GM19043 (cell line): ENCODE measurements around the gene MAP3K21.

Experiments used
- ATAC-seq: cut with Tn5 transposase; IDR thresholded peaks from one replicate; pipeline ENCODE4 v1.9.1; 2021; ENCODE audit warnings: low read depth; ENCODE audit not compliant: unreplicated experiment

The MAP3K21 gene

DNA sequence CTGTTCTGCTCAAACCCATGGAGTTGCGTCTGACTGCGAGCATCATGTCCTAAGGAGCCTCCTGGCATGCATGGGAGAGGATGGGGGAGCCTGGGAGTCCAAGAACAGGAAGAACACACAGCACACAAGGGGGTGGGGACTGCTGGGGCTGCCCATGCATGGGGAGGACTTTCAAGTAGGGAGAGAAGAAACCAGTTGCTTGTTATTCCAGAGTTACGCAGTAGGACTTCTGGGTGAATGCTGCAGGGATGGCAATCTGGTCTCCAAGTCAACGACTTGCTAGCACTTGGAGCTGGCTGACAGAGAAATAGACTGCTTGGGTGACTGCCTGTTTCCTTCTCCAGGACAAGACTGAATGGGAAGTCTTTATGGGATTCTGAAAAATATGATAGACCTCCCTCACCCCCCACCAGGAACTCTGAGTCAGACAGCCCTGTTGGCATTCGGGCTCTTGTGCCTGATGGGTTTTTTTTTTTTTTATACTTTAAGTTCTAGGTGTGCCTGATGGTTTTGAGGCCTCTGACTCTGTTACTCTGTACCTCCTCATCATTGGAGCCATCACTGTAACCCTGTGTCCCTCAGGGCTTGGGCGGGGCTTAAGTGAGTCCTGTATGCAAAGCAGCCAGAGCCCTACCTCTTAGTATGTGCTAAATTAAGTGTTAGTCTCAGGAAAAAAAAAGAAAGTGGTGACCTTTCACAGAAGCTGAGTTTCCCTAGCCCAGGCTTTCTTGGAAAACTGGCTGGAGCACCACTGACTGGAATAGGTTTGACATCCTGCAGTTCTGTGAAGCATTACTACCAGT, 30.3 kb downstream of the MAP3K21 start:
- no peak for ATAC-seq

DNA sequence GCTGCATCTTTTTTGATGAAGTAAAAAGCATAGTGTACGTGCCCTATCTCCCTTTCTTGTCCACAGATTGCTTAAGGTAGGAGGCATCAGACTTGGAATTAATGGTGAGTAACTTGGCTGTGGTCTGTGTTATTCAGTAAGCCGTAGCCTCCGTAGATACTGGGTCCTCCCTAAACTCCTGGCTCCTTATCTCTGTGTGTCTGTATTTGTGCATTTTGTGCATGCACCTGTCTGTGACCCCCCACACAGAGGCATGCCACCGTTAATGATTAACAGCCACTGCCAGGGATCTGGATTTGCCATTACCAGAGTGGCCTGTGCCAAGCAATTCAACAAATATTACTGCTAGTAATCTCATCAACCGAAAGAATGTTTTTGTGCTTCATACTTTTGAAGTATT, 31.9 kb downstream of the MAP3K21 start:
- no peak for ATAC-seq

DNA sequence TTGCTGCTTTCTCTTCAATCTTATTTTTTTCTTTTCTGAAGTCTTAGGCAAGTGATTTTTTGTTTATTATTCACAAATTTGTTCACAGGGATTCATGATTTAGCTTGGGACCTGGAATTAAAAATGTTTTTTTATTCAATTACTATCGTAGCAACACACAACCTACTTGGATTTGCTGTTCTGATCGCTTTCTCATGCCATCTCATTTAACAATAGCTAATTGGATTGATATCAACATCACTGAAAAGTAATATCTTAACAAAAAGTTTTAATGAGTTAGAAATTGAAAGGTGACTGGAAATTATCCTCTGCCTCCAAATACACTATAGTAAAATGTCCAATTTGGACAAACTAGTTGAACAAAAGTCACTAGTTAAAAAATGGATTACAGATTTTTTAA, 32.4 kb downstream of the MAP3K21 start:
- ATAC-seq, result no peak

DNA sequence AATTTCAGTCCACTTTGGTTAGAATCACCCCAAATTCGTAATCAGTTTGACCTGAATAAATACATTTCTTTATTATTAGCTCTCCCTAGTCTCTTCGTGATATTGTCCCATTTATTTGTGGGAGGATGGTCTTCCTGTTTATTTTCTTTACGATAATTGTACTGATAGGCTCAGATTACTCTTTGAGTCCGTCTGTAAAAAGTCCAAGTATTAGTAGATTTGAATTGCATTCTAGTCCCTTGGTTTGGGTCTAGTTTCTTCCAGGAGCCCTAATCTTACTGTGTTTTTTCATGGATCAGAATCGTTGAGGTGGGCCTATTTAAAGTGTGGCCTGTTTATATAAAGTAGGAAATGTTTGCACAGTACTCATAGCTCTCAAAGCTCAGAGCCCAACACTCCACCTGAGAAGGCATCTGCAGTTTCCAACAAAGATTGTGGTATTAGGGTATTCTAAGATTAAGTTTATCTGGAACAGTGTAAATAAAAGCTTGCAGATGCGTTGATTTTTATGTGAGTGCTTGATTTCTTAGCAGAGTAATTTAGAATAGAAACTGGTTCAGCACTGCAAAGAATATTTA, 33.1 kb downstream of the MAP3K21 start:
- ATAC-seq, result no peak

DNA sequence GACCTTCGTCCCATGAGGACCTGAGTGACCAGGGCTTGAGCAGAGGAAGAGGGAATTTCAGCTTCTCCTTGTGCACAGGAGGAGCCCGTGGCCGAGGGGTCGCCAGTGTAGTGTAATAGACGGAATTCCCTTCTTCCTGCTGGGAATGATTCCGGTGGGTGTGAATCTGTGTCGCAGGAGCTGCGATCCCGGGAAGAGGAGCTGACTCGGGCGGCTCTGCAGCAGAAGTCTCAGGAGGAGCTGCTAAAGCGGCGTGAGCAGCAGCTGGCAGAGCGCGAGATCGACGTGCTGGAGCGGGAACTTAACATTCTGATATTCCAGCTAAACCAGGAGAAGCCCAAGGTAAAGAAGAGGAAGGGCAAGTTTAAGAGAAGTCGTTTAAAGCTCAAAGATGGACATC, 34.4 kb downstream of the MAP3K21 start:
- ATAC-seq, result no peak

DNA sequence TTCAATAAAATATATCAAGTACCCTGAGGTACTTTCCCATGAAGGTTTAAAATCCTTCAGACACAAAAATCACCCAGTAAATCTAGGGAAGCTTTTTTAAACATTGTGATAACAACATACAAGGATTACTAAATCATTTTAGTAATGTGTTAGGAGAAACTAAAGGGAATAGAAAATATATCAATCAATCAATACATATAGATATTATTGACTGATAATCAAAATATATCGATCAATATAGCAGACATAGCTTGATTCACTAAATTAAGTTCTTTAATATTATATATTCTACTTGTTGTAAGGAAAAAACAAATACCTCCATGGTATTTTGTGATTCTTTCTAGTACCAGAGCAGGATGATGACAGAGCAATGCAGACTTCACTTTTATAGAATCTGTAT, 35.2 kb downstream of the MAP3K21 start:
- ATAC-seq, result no peak

DNA sequence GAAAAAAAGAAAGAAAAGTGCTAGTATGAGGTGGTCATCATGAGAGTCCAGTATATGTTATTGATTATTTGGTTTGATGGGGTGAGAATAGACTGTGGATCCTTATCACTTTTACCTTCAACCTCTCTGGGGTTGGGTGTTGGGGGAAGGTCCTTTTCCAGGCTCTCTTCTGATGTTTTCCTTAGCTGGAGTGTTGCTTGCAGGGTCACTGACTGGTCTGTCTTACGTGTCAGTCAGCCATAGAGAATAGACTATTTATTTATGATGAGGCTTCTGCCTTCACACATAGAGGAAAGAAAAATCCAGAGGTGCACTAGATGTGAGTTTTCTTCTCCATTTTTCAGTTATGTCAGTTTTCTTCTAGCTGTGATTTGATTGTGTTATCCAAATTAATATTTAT, 36.5 kb downstream of the MAP3K21 start:
- ATAC-seq, result no peak

DNA sequence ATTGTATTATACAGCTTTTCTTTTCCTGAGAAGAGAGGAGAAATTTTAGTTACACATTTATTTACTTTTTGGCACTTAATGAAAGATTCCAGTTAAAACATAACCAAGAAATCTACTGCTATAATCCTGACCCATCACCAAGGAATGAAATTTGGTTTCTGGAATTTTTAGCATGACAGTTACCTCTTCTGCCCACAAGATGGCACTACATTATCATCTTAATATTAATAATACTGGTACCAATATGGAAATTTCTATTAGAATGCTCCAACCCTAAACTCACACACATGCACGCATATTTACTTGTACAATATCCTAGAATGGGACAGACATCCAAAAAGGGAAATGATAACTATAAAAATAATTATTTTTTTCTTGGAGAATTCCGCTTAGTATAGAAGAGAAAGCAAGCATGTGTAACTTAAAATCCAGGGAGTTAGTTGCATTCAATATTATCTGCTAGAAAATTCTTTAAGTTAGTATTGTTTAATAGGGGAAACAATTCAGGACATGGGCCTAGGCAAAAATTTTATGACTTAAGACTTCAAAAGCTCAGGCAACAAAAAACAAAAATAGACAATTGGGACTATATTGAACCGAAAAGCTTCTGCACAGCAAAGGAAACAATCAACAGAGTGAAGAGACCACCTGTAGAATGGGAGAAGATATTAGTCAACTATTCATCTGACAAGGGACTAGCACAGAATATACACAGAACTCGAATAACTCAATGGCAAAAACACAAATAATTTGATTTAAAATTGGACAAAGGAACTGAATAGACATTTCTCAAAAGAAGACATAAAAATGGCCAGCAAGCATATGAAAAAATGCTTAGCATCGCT, 37.4 kb downstream of the MAP3K21 start:
- no peak for ATAC-seq

DNA sequence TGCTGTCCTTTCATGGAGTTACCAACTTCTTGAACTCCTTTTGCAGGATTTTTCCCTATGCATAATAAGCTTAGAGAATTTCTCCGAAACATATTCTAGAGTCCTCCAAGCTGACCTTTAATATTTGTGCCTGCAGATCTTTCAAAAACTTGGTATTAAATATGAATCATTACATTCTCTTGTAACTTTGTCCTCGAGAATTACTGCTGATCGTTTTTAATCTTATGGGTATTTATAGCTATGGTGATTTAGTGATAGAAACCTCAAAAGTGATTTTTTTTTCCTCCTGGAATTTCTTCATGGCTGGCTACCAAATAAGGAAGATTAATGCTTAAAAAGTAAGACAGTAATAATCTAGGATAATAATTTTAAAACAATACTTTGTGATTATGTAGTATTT, 39.1 kb downstream of the MAP3K21 start:
- no peak for ATAC-seq

DNA sequence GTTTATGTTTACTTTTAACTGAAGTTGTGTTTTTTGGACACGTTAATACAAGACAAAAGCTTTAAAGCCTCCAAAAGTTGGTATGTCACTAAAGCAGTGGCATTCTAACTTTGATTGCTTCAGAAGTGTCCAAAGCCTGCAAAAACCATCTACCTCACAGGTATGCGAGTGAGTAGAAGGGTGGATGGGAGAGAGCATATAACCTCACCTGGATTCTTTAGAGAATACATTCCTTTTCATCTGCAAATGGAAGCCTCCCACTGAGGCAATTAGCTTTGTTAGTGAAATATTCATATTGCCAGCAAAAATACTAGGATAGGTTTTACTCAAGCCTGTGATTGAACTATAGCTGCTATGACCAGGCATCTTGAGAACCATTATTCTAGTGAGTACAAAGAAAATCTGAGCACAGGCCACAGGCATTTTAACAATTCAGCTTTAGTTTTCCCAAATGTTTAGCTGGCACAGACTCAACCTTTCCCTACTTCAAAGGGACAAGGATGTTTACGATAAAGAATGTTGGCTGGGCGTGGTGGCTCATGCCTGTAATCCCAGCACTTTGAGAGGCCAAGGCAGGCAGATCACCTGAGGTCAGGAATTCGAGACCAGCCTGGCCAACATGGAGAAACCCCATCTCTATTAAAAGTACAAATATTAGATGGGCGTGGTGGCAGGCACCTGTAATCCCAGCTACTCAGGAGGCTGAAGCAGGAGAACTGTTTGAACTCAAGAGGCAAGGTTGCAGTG, 39.7 kb downstream of the MAP3K21 start:
- ATAC-seq, result no peak

DNA sequence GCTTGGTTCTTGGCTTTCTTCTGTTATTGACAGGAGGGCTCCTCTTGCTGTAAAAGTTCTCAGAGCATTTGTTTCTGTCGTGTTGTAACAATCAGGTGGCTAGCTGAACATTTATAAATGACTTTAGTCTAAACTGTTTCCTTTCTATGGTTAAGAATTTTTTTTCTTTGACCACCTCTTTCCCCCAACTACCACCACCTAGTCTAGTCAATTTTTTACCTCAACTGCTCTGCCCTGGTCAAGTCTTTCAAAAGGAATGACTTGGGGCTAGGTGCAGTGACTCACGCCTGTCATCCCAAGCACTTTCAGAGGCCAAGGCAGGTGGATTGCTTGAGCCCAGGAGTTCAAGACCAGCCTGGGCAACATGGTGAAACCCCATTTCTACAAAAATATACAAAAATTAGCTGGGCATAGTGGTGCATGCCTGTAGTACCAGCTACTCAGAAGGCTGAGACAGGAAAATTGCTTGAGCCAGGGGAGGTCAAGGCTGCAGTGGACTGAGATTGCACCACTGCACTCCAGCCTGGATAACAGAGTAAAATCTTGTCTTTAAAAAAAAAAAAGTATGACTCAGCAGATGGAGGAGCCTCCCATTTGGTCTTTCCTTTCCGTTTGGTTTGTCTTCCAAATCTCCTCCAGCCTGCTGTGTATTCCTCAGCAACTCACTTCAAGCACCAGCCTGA, 40.7 kb downstream of the MAP3K21 start:
- ATAC-seq, result no peak

DNA sequence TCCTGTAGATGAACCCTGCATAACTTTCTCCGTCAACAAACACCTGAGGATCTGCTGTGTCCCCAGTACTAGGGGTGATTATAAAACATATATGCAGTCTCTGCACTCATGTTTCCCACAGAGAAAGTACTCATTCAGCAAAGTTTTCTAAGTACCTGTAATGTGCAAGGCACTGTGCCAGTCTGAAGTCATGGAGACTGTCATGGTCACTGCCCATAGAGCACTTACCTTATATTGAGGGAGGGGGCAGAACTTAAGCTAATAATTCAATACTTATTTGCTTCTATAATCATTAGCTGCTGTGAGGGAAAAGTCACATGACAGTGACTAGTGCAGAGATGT, 41.2 kb downstream of the MAP3K21 start:
- no peak for ATAC-seq

DNA sequence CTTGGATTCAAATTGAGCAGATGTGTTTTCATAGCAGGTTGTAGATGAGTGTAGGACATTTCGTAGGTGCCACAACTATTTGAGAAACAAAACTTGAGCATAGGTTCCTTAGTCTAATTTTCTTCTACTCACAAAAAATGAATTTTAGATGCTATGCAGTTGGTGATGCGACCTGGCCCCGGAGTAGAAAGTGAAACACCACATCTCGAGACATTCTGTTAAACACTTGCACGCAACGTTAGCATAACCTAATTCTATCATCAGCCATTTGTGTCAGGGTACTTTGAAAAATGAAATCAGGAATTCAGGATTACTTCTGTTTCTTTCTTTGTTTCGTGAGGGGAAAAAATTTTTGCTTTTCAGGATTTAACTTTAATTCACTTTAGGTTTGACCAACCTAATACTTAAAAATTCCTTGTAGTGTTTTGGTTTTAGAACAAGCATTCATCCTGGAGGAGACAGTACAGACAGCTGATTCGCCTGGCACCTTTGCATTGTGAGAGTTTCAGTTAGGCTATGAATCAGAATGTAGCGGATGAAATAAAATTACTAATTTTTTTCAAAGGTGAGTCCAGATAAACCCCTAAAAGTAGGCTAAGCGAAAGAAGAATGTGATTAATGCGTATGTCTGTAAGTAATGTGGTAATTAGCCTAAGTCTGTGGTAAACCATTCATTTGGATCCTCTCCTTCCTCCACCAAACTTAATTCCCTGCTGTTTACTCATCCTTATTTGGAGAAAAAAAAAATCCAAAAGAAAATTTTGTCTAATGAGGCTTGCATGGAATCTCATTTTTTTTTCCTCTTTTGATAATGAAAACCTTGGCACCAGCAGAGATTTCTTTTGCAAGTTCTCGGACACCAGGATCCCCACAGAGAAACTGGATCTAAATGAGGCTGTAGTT, 44.9 kb downstream of the MAP3K21 start:
- ATAC-seq, result no peak

DNA sequence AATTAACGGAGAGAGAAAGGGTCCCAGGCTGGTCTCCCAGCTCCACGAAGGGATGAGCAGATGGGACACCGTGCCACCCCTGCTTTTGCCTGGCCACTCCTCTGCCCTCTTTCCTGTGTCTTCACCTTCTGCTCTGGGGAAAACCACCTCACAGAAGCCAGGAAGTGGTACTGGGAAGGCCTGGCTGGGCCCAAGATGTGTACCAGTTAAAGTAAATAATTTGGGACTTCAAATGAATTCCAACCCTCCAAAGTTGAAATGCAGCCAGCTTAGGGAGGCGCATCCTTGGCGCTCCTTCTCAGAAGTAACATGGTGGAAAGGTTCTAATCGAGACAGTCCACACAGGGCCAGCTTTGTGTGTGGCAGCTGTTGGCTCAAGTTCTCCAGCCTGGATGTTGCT, 45.7 kb downstream of the MAP3K21 start:
- ATAC-seq, result no peak

DNA sequence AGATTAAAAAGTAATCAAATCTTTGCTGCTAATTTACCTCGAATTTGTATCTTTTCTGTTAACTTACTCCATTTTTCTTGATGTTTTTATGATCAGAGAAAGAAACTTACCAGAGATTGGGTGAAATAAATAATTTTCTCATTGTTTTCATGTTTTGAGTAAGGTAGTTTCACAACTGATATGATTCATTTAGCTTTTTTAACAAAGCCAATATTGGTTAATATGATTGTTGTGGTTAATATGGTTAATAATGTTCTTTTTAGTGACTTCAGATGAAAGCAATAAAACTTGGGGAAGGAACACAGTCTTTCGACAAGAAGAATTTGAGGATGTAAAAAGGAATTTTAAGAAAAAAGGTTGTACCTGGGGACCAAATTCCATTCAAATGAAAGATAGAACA, 48.1 kb downstream of the MAP3K21 start:
- ATAC-seq, result no peak

DNA sequence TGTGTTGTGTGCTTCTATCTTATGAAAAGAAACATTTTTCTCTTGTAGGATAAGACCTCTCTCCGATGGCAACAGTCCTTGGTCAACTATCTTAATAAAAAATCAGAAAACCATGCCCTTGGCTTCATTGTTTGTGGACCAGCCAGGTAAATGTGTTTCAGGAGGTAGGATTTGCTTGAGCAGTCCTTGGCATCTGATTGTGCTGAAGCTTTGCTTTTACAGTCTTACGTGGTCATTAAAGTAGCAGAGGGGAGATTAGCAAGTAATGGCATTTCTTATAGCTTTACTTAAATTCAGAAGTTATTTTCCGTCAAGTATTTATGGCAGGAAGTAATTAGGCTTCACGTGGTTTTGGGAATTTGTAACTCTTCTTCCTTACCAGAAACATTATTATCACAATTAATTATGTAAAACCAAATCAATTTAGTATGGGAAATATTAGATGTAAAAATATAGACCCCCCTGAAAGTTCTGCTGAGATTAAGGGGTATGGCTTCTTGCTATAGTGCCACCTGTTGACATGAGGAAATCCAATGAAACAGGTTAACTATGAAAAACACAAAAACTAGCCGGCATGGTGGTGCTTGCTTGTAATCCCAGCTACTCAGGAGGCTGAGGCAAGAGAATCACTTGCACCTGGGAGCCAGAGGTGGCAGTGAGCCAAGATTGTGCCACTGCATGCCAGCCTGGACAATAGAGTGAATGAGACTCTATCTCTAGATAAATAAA, 49.0 kb downstream of the MAP3K21 start:
- no peak for ATAC-seq

DNA sequence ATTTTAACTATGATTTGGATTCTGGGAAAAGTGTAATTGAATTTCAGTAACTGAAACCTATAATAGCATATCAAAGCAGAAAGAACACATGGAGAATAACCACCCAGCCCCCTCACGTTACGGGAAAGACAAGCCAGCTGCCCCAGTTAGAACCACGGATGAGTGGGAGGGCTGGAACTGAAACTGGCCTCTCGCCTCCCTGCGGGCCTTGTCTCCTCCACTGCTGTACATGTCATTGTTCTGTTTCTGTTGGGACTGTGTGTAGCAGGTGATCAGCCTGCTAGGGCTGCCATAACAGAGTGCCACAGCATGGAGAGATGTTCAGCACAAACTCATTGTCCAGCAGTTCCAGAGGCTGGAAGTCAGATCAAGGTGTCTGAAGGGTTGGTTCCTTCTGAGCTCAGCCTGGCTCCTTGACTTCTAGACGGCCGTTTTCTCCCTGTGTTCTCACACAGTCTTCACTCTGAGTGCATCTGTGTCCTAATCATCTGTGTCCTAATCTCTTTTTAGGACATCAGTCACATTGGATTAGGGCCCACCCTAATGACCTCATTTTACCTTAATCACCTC, 52.4 kb downstream of the MAP3K21 start:
- no peak for ATAC-seq

DNA sequence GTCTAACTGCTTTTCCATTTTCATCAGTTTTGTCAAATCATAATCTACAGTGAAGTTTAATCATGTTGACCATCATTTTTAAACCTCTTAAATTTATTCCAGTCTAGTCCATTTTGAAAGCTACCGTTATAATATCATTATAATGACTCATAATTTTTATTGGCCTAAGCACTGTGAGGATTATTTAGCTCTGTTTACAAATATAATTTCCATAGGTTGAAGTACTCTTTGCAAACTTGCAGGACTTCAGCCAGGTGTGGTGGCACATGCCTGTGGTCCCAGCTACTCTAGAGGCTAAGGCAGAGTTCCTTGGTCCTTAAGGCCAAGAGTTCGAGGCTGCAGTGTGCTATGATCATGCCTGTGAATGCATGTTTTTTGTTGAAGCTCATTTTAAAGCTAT, 54.3 kb downstream of the MAP3K21 start:
- ATAC-seq, result no peak
